Small intestine (tissue), 7 donors: ENCODE data around the gene LGR5. TPM values are rescaled to one million over a fixed set of nuclear protein-coding genes. Genes with fewer than 3 reads are reported as not detected.

ENCODE experiments used
- DNase-seq, 2 donors: peaks; one replicate each; pipeline versions ENCODE4 v3.0.0 to v3.0.0-alpha.2; 2013
- FAIRE-seq: peaks from 2 replicates; lab custom pipeline; 2012; peaks lifted over from hg19 to GRCh38; lab: Jason Lieb, UNC
- H3K27ac ChIP-seq, 3 donors: one replicate each; pipeline ENCODE4 v1.5.1; 2013; ENCODE audit warnings: low read length in 2 of 3, mild to moderate bottlenecking in 2 of 3, control low read depth in 1 of 3, inconsistent platforms in 1 of 3, low read depth in 1 of 3, moderate library complexity in 1 of 3
- H3K27me3 ChIP-seq, 3 donors: one replicate each; pipeline ENCODE4 v1.6.1; 2013; ENCODE audit warnings: low read length in 3 of 3, inconsistent platforms in 1 of 3; ENCODE audit not compliant: control insufficient read depth in 3 of 3, insufficient read depth in 3 of 3
- H3K36me3 ChIP-seq, 3 donors: one replicate each; pipeline ENCODE4 v1.6.1; 2013; ENCODE audit warnings: low read length in 3 of 3, inconsistent platforms in 1 of 3, low read depth in 1 of 3, mild to moderate bottlenecking in 1 of 3, moderate library complexity in 1 of 3; ENCODE audit not compliant: control insufficient read depth in 3 of 3, insufficient read depth in 2 of 3
- H3K4me1 ChIP-seq, 3 donors: one replicate each; pipeline ENCODE4 v1.6.1; 2013; ENCODE audit warnings: low read length in 2 of 3, inconsistent platforms in 1 of 3, low read depth in 1 of 3, mild to moderate bottlenecking in 1 of 3, moderate library complexity in 1 of 3; ENCODE audit not compliant: control insufficient read depth in 3 of 3, insufficient read depth in 2 of 3
- H3K4me3 ChIP-seq, 3 donors: one replicate each; pipeline ENCODE4 v1.5.1; 2013; ENCODE audit warnings: low read length in 3 of 3, control low read depth in 1 of 3, inconsistent platforms in 1 of 3, low read depth in 1 of 3, mild to moderate bottlenecking in 1 of 3, moderate library complexity in 1 of 3
- H3K9me3 ChIP-seq, 2 donors: one replicate each; pipeline ENCODE4 v1.6.1; 2013; ENCODE audit warnings: low read depth in 1 of 2, low read length in 1 of 2; ENCODE audit not compliant: control insufficient read depth in 2 of 2, insufficient read depth in 1 of 2
- WGBS, 3 donors: extraction: QIAGEN DNeasy Blood & Tissue Kit; methylation state at CpG; one replicate each; pipeline ENCODE4 v1.1.7; 2013; 5-methylcytosine and 5-hydroxymethylcytosine counted together
- polyA plus RNA-seq, 4 donors: library from polyadenylated mRNA; stranded (reverse) in 3 of 4; unstranded in 1 of 4; fragments of 200-250 nt in 3 of 4; fragments of 120-200 nt in 1 of 4; gene quantifications; one replicate each; pipeline versions ENCODE4 v1.2.1 to v1.2.3, GENCODE V29; 2013
- donor health status: healthy with polysubstance abuse.
- donor health status: control.
- donor health status: control.
- donor health status: Bipolar disorder and iron deficiency.
- donor health status: healthy.

Gene LGR5
- polyA plus RNA-seq, 4 donors, result 0.22 to 90.6 (median 3.3) TPM

DNA sequence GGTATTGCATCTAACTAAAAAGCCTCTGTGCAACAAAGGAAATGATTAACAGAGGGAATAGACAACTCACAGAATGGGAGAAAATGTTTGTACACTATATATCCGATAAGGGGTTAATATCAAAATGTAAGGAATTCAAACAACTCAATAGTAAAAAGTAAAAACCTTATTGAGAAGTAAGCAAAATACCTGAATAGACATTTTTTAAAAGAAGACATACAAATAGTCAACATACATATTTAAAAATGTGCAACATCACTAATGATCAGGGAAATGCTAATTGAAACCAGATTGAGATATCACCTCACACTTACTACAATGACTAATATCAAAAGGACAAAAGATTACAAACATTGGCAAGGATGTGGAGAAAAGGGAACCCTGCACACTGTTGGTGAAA, 31.9 kb upstream of the LGR5 start:
- FAIRE-seq (no peak), DNase-seq (no peak)
- H3K27me3 ChIP-seq, result no peaks in the 10 kb centered on the region
- H3K4me3 ChIP-seq, result no peak overlapping the region
- no peak overlapping the region for H3K27ac ChIP-seq
- no peaks in the 10 kb centered on the region for H3K4me1 ChIP-seq
- peaks cover 0 to 12% of the 10 kb centered on the region in 2 donors for H3K9me3 ChIP-seq
- 93 to 96% (median 95%) methylated on average over 1 of the region's 1 CpG for WGBS, 3 donors
- H3K36me3 ChIP-seq, result no peaks in the 10 kb centered on the region

DNA sequence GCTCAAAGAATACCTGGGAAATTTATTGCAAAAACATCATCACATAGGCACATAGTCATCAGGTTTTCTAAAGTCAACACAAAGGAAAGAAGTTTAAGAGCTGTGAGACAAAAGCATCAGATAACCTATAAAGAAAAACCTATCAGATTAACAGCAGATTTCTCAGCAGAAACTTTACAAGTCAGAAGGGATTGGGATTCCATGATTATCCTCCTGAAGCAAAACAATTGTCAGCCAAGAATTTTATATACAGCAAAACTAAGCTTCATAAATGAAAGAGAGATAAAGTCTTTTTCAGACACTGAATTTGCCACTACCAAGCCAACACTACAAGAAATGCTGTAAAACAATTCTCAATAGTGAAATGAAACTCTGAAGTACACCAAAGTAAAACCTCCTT, 28.8 kb upstream of the LGR5 start:
- no peak overlapping the region for H3K27ac ChIP-seq
- FAIRE-seq, result no peak

DNA sequence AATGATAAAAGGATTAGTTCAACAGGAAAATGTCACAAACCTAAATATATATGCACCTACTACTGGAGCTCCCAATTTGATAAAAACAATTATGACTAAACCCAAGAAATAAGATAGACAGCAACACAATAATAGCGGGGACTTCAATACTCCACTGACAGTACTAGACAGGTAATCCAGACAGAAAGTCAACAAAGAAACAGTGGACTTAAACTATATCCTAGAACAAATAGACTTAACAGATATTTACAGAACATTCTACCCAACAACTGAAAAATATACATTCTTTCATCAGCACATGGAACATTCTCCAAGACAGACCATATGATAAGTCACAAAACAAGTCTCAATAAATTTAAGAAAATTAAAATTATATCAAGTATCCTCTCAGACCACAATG, 28.0 kb upstream of the LGR5 start:
- Histone ChIP-seq H3K36me3 (no peaks in the 10 kb centered on the region), H3K4me3 (no peak overlapping the region), H3K9me3 (peaks cover 0 to 12% of the 10 kb centered on the region in 2 donors), H3K4me1 (no peaks in the 10 kb centered on the region), H3K27ac (no peak overlapping the region), H3K27me3 (no peaks in the 10 kb centered on the region)
- 92 to 100% (median 93%) methylated on average over 1 of the region's 1 CpG for WGBS, 3 donors
- DNase-seq (no peak), FAIRE-seq (no peak)

More for the DNA sequence above, 28.8 kb upstream of the LGR5 start:
- H3K4me1 ChIP-seq, result no peaks in the 10 kb centered on the region
- H3K36me3 ChIP-seq, result no peaks in the 10 kb centered on the region
- no peak for DNase-seq
- no peaks in the 10 kb centered on the region for H3K27me3 ChIP-seq
- H3K4me3 ChIP-seq, result no peak overlapping the region
- H3K9me3 ChIP-seq, result peaks cover 0 to 12% of the 10 kb centered on the region in 2 donors

DNA sequence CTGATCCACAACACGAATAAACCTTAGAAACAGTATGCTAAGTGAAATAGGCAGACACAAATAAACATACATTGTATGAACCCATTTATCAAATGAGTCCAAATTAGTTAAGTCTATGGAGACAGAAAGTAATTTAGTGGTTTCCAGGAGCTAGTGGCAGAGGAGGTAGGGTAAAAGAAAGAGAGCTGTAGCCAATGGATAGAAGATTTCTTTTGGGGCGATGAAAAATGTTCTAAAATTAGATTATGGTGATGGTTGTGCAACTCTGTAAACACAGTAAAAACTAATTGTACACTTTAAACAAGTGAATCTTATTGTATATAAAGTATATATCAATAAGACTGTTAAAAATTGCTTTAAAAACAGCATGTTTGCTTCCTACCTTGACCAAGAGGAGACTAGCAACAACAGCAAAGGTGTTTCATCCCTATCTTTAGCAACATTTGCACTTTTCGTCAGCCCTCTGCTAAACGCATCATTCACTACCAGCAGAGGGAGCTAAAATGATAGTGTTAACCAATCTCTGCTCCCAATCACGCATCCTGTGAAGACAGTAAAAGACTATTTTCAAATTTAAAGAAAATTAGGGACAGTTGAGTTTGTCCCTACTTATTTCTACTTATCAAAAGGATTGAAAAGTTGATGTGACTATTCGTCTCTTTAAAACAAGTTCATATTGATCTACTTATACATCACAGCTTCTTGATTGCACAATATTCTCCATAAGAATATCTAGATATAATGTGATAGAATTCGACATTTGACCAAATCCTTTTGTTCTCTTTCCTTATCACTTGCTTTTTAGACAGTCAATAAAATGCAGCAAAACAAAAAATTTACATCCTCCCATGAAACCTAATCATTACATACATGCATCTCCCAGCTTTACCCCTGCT, 24.0 kb upstream of the LGR5 start:
- Histone ChIP-seq H3K27me3 (no peaks in the 10 kb centered on the region), H3K9me3 (peaks cover 3 to 6% of the 10 kb centered on the region in 2 donors), H3K4me3 (no peak overlapping the region), H3K4me1 (no peaks in the 10 kb centered on the region), H3K36me3 (no peaks in the 10 kb centered on the region), H3K27ac (no peak overlapping the region)
- DNase-seq (peak; percentile 69 to 71), FAIRE-seq (no peak)
- WGBS, 3 donors, result 12 to 26% (median 16%) methylated on average over 7 of the region's 7 CpGs

DNA sequence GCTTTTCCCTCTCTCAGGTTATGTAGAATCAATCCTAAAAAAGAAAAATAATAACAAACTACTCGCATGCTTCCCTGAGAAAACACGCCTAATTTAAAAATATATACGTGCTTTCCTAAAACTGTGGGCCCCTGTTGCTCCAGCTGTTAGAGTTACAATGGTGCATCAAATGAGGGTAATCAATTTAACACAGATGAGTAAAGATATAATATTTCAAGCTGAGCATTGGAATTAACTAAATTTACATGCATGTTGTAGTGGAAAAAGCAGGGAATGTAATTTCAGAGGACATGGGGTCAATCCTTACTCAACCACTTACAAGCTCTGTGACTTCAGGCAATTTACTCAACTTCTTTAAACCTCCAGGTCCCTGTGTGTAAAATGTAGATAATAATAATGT, 22.4 kb upstream of the LGR5 start:
- DNase-seq, result no peak
- no peaks in the 10 kb centered on the region for H3K4me1 ChIP-seq
- H3K27me3 ChIP-seq, result no peaks in the 10 kb centered on the region
- H3K36me3 ChIP-seq, result no peaks in the 10 kb centered on the region
- no peak overlapping the region for H3K27ac ChIP-seq
- FAIRE-seq, result no peak
- WGBS, 3 donors, result 91 to 99% (median 93%) methylated on average over 3 of the region's 3 CpGs
- H3K9me3 ChIP-seq, result peaks cover 4 to 14% of the 10 kb centered on the region in 2 donors
- no peak overlapping the region for H3K4me3 ChIP-seq

DNA sequence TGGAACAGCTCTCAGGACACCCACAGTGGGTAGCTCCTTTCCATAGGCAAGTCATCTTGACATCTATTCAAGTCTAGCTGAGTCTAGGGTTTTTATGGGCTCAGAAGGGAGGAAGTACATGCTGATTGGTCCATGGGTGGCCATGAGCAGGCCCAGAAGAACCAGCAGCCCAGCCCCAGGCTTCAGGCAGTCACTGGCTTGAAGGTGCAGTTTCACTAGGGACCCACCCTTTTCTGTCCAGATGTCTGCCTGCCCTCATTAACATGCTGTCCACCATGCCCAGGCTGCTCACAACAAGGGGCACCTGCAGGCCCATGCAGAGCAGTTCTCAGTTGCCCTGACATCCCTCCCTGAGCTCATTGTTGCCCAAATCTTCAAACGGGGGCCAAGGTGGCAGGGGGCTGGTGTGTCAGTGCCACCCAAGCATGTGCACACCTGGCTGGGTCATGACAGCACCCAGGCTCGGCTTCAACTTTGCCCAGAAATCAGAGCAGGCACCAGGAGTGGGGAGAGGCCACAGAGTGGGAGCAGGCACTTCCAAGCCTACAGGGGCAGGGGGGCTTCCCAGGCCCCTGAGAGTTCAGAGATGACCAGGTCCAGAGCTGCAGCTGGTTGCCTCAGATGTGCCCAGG, 18.7 kb upstream of the LGR5 start:
- no peaks in the 10 kb centered on the region for H3K4me1 ChIP-seq
- DNase-seq (no peak), FAIRE-seq (no peak)
- 78 to 84% (median 83%) methylated on average over 2 of the region's 2 CpGs for WGBS, 3 donors
- H3K9me3 ChIP-seq, result peaks cover 4 to 14% of the 10 kb centered on the region in 2 donors
- no peaks in the 10 kb centered on the region for H3K27me3 ChIP-seq
- no peaks in the 10 kb centered on the region for H3K36me3 ChIP-seq
- no peak overlapping the region for H3K4me3 ChIP-seq
- no peak overlapping the region for H3K27ac ChIP-seq

DNA sequence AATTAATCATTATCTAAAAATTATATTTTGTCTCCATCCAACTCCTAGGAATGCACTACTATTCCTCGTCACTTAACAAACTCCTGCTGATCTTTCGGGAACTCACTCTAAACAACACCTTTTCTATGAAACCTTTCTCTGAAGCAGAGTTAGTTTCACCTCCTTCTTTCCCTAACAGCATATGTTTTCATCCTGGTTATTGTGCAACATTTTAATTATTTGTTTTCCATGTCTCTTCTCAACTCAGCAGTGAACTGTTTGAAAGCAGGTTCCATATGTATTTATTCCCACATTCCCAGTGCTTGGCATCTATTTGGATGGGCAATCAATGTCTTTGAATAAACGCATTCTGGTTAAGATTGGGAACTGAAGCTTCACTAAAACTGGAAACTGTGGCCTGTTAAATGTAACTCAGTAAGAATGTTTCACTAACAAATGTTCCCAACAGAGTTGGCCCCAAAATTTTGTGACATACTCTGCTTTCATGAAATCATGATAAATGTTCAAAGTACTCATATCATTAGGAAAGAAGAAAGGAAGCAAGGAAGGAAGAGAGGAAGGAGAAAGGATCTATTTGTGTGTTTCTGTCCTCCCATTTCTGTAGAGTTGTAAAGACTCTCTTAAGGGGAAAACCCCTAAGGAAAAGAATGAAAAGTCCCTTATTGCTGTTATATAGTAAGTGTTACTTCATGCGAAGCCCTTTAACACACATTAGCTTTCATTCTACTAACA, 13.9 kb upstream of the LGR5 start:
- no peak overlapping the region for H3K4me3 ChIP-seq
- DNase-seq (peak in 1 of 2 donors; percentile 6), FAIRE-seq (no peak)
- H3K36me3 ChIP-seq, result no peaks in the 10 kb centered on the region
- H3K9me3 ChIP-seq, result peaks cover 0 to 7% of the 10 kb centered on the region in 2 donors
- peaks cover 0 to 2% (median 0%) of the 10 kb centered on the region in 3 donors for H3K4me1 ChIP-seq
- H3K27me3 ChIP-seq, result no peaks in the 10 kb centered on the region
- H3K27ac ChIP-seq, result no peak overlapping the region
- WGBS, 3 donors, result 84 to 95% (median 93%) methylated on average over 4 of the region's 4 CpGs

DNA sequence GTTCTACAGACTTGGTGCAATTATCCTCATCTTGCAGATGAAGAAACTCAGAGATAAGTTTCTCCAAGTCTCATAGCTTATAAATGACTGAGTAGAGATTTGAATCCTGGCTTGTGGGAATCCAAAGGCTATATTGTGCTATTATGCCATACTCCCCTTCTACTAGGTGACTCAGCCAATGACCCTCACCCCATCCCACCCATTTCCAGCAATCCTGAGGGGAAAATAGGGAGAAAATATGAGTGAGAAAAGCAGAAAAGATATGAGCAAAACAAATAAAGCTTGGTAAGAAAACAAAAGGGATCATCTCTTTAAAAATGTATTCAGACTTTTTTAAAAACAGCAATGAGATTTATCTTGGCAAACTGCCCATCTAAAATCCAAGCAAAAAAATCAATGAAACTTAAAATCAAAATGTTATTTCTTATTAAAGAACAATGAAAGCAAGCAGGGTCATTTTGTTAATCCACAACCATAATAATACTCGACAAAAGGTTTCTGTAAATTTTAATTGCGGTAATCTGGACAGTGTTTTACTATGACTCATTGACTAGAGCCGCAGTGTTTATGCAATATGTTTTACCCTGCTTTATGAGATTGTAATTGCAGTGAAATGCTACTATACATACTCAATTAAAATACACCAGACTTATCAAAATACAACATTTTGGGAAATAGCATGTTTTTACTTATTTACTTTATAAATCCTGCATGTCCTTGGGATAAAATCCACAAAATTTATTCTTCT, 13.1 kb upstream of the LGR5 start:
- FAIRE-seq, result no peak

More for the DNA sequence above, 13.1 kb upstream of the LGR5 start:
- H3K27me3 ChIP-seq, result peaks cover 0 to 4% (median 0%) of the 10 kb centered on the region in 3 donors
- no peaks in the 10 kb centered on the region for H3K9me3 ChIP-seq
- H3K4me3 ChIP-seq, result no peak overlapping the region
- no peaks in the 10 kb centered on the region for H3K36me3 ChIP-seq
- no peak overlapping the region for H3K27ac ChIP-seq
- DNase-seq, result no peak
- H3K4me1 ChIP-seq, result peaks cover 0 to 2% (median 0%) of the 10 kb centered on the region in 3 donors
- 65 to 80% (median 79%) methylated on average over 3 of the region's 3 CpGs for WGBS, 3 donors
